ENCODE results near the gene RNF169. TPM values are rescaled to one million over a fixed set of nuclear protein-coding genes. Genes with fewer than 3 reads are reported as not detected.

The RNF169 gene
- total RNA-seq, 1 donor from 2014 or later, result 7.1 TPM

DNA sequence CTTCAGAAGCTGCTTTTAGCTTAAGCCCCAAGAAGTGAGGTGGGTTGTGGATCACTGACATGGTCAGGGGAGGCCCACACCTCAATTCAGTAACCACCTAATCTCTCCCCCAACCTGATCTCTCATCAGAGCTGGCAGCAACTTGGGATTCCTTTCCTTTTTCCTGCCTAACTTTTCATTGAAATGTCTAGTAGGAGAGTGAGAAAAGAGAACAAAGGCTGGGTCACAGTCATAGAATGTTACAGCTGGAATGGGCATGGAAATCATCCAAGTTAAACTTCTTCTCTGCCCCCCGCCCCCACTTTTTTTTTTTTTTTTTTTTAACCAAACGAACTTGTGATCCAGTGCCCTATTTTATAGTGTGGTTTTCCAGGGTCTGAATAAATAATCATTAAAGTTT, 91.8 kb downstream of the RNF169 start:
- H3K27me3 Mint-ChIP-seq (ENCODE audit: unreplicated experiment), result no peaks in the 10 kb centered on the region

DNA sequence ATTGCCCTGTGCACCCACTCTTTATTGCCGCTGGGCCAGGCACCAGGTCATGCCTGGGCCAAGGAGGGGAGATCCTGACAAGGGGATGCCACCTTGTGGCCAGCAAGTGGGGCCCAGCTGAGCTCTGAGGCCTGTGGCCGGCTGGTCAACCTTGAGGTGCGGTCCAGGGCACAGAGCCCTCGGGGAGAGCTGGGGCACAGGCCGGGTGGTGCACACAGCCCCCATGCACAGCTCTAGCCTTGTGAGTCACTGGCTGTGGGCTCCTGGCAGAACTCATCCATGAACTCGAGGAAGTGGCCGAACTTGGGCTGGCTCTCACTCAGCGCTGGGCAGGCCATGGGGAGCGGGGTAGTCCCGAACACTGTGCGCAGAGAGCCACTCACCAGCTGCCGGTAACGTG, 94.3 kb downstream of the RNF169 start:
- H3K9me3 Mint-ChIP-seq (ENCODE audit: unreplicated experiment), result no peaks in the 10 kb centered on the region
- TF ChIP-seq, protein P1, sequence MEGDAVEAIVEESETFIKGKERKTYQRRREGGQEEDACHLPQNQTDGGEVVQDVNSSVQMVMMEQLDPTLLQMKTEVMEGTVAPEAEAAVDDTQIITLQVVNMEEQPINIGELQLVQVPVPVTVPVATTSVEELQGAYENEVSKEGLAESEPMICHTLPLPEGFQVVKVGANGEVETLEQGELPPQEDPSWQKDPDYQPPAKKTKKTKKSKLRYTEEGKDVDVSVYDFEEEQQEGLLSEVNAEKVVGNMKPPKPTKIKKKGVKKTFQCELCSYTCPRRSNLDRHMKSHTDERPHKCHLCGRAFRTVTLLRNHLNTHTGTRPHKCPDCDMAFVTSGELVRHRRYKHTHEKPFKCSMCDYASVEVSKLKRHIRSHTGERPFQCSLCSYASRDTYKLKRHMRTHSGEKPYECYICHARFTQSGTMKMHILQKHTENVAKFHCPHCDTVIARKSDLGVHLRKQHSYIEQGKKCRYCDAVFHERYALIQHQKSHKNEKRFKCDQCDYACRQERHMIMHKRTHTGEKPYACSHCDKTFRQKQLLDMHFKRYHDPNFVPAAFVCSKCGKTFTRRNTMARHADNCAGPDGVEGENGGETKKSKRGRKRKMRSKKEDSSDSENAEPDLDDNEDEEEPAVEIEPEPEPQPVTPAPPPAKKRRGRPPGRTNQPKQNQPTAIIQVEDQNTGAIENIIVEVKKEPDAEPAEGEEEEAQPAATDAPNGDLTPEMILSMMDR (IDR thresholded peaks at IDR 0.05; ENCODE audit: partially characterized antibody, unreplicated experiment), result no peak
- H3K27me3 Mint-ChIP-seq (ENCODE audit: unreplicated experiment), result peaks cover under 1% of the 10 kb centered on the region
- DNase-seq, result no peak
- H3K27ac Mint-ChIP-seq (ENCODE audit: unreplicated experiment), result no peak overlapping the region
- H3K36me3 Mint-ChIP-seq (ENCODE audit: unreplicated experiment), result no peaks in the 10 kb centered on the region
- no peak overlapping the region for H3K4me3 Mint-ChIP-seq (ENCODE audit: unreplicated experiment)
- no peaks in the 10 kb centered on the region for H3K4me1 Mint-ChIP-seq (ENCODE audit: low read depth, unreplicated experiment)

More for the DNA sequence above, 91.8 kb downstream of the RNF169 start:
- peaks cover 8% of the 10 kb centered on the region for H3K36me3 Mint-ChIP-seq (ENCODE audit: unreplicated experiment)
- H3K4me3 Mint-ChIP-seq (ENCODE audit: unreplicated experiment), result no peak overlapping the region
- DNase-seq, result no peak
- no peaks in the 10 kb centered on the region for H3K9me3 Mint-ChIP-seq (ENCODE audit: unreplicated experiment)
- TF ChIP-seq, protein P1 (IDR thresholded peaks at IDR 0.05; ENCODE audit: partially characterized antibody, unreplicated experiment), result no peak
- no peaks in the 10 kb centered on the region for H3K4me1 Mint-ChIP-seq (ENCODE audit: low read depth, unreplicated experiment)
- no peak overlapping the region for H3K27ac Mint-ChIP-seq (ENCODE audit: unreplicated experiment)

DNA sequence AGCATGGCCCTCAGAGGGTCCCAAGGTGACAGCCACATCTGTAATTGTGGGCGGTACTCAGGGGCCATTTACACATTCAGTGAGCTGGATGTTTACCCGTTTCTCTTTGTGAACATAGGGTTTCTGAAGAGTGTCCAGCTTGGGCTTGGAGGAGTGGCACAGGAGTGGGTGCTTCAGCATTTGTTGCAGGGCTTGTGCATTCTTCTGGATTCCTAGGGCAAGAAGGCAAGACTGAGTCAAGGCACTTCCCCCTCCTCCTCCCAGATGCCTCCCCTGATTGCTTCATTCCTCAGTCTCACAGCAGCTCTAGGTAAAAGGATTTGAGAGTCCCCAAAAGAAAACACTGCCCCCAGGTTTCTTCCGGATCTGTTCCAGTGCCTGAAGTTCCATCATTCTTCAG, 95.4 kb downstream of the RNF169 start:
- Mint-ChIP-seq H3K27me3 (ENCODE audit: unreplicated experiment) (peaks cover 2% of the 10 kb centered on the region), H3K36me3 (ENCODE audit: unreplicated experiment) (no peaks in the 10 kb centered on the region), H3K27ac (ENCODE audit: unreplicated experiment) (no peak overlapping the region), H3K4me1 (ENCODE audit: low read depth, unreplicated experiment) (no peaks in the 10 kb centered on the region), H3K9me3 (ENCODE audit: unreplicated experiment) (no peaks in the 10 kb centered on the region), H3K4me3 (ENCODE audit: unreplicated experiment) (no peak overlapping the region)
- no peak for DNase-seq
- TF ChIP-seq, protein P1 (IDR thresholded peaks at IDR 0.05; ENCODE audit: partially characterized antibody, unreplicated experiment), result no peak

DNA sequence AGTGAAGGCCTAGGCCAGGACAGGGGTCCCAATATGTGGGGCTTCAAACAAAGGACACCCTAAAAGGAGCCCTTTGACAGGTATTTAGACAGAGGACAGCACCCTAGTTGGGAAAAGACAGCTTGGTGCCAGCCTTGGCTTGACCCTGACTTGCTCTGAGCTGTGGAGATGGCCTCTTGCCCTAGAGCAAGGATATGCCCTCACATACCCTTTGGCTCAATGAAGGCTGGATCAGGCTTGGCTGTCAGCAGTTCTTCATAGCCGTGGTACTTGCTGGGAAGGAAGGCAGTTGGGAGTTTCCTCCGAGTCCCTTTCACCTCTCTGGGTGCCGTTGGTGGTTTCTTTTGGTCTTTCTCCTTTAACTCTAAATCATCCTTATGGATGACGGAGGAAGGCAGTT, 96.2 kb downstream of the RNF169 start:
- no peak for DNase-seq
- no peak overlapping the region for H3K4me3 Mint-ChIP-seq (ENCODE audit: unreplicated experiment)
- H3K9me3 Mint-ChIP-seq (ENCODE audit: unreplicated experiment), result no peaks in the 10 kb centered on the region
- TF ChIP-seq, protein P1 (IDR thresholded peaks at IDR 0.05; ENCODE audit: partially characterized antibody, unreplicated experiment), result no peak
- H3K27me3 Mint-ChIP-seq (ENCODE audit: unreplicated experiment), result peaks cover 2% of the 10 kb centered on the region
- H3K27ac Mint-ChIP-seq (ENCODE audit: unreplicated experiment), result no peak overlapping the region
- H3K4me1 Mint-ChIP-seq (ENCODE audit: low read depth, unreplicated experiment), result no peaks in the 10 kb centered on the region
- H3K36me3 Mint-ChIP-seq (ENCODE audit: unreplicated experiment), result no peaks in the 10 kb centered on the region

DNA sequence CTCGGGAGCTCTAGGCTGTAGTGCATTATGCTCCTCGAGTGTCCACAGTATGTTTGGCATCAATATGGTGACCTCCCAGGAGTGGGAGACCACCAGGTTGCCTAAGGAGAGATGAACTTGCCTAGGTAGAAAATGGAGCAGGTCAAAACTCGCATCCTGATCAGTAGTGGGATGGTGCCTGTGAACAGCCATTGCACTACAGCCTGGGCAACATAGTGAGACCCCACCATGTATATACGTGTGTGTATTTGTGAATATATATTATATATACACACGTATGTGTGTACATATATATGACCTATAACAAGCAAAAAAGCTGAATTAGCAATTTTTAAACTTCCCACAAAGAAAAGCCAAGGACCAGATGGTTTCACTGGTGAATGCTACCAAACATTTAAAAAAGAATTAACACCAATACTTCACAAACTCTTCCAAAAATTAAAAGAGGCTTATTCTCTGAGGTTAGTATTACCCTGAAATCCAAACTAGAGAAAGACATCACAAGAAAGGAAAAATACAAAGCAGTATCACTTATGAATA, 97.4 kb downstream of the RNF169 start:
- TF ChIP-seq, protein P1 (IDR thresholded peaks at IDR 0.05; ENCODE audit: partially characterized antibody, unreplicated experiment), result no peak
- no peaks in the 10 kb centered on the region for H3K9me3 Mint-ChIP-seq (ENCODE audit: unreplicated experiment)
- H3K4me3 Mint-ChIP-seq (ENCODE audit: unreplicated experiment), result no peak overlapping the region
- DNase-seq, result no peak
- H3K27me3 Mint-ChIP-seq (ENCODE audit: unreplicated experiment), result peaks cover 2% of the 10 kb centered on the region
- H3K27ac Mint-ChIP-seq (ENCODE audit: unreplicated experiment), result no peak overlapping the region
- H3K36me3 Mint-ChIP-seq (ENCODE audit: unreplicated experiment), result no peaks in the 10 kb centered on the region
- H3K4me1 Mint-ChIP-seq (ENCODE audit: low read depth, unreplicated experiment), result no peaks in the 10 kb centered on the region
